Measurements from ENCODE around the gene RUVBL1.
A peak's percentile ranks its signal among the peaks of the same experiment; 100 is the strongest.

The RUVBL1 gene

GRCh38 chr3:128066114-128066513, 57.5 kb downstream of the RUVBL1 start:
- Histone ChIP-seq H3K36me3 (ENCODE audit: control insufficient read depth, insufficient read depth, low read length) (peaks cover 98% of the 10 kb centered on the region), H3K4me1 (ENCODE audit: control insufficient read depth, insufficient read depth, low read length, poor library complexity, severe bottlenecking) (no peaks in the 10 kb centered on the region), H3K4me3 (ENCODE audit: extremely low read depth, insufficient read depth, low read length, poor library complexity, severe bottlenecking) (no peak overlapping the region), H3K9me3 (ENCODE audit: control insufficient read depth, low read length) (no peaks in the 10 kb centered on the region), H3K27ac (ENCODE audit: low read depth, low read length, severe bottlenecking) (no peak overlapping the region)
- 90 to 95% methylated on average over 3 to 4 of the region's 4 CpGs for WGBS, 2 experiments (ENCODE audit: insufficient coverage in 2 of 2)

GRCh38 chr3:128064962-128065361, 58.6 kb downstream of the RUVBL1 start:
- Histone ChIP-seq H3K9me3 (ENCODE audit: control insufficient read depth, low read length) (no peaks in the 10 kb centered on the region), H3K4me1 (ENCODE audit: control insufficient read depth, insufficient read depth, low read length, poor library complexity, severe bottlenecking) (no peaks in the 10 kb centered on the region), H3K4me3 (ENCODE audit: extremely low read depth, insufficient read depth, low read length, poor library complexity, severe bottlenecking) (no peak overlapping the region), H3K27ac (ENCODE audit: low read depth, low read length, severe bottlenecking) (no peak overlapping the region), H3K36me3 (ENCODE audit: control insufficient read depth, insufficient read depth, low read length) (peaks cover 98% of the 10 kb centered on the region)
- 97 to 98% methylated on average over 5 to 6 of the region's 6 CpGs for WGBS, 2 experiments (ENCODE audit: insufficient coverage in 2 of 2)

GRCh38 chr3:128063865-128064264, 59.7 kb downstream of the RUVBL1 start:
- peaks cover 99% of the 10 kb centered on the region for H3K36me3 ChIP-seq (ENCODE audit: control insufficient read depth, insufficient read depth, low read length)
- no peaks in the 10 kb centered on the region for H3K4me1 ChIP-seq (ENCODE audit: control insufficient read depth, insufficient read depth, low read length, poor library complexity, severe bottlenecking)
- H3K4me3 ChIP-seq (ENCODE audit: extremely low read depth, insufficient read depth, low read length, poor library complexity, severe bottlenecking) = no peak overlapping the region
- no peak overlapping the region for H3K27ac ChIP-seq (ENCODE audit: low read depth, low read length, severe bottlenecking)
- no peaks in the 10 kb centered on the region for H3K9me3 ChIP-seq (ENCODE audit: control insufficient read depth, low read length)
- WGBS, 2 experiments (ENCODE audit: insufficient coverage in 2 of 2) = 92% methylated on average over 1 of the region's 2 CpGs; no CpG with 5 or more reads in 1 of the 2 experiments

GRCh38 chr3:128062033-128062745, 61.4 kb downstream of the RUVBL1 start:
- Histone ChIP-seq H3K4me1 (ENCODE audit: control insufficient read depth, insufficient read depth, low read length, poor library complexity, severe bottlenecking) (no peaks in the 10 kb centered on the region), H3K4me3 (ENCODE audit: extremely low read depth, insufficient read depth, low read length, poor library complexity, severe bottlenecking) (no peak overlapping the region), H3K9me3 (ENCODE audit: control insufficient read depth, low read length) (no peaks in the 10 kb centered on the region), H3K36me3 (ENCODE audit: control insufficient read depth, insufficient read depth, low read length) (peaks cover 99% of the 10 kb centered on the region), H3K27ac (ENCODE audit: low read depth, low read length, severe bottlenecking) (no peak overlapping the region)
- WGBS, 2 experiments (ENCODE audit: insufficient coverage in 2 of 2) = 79 to 83% methylated on average over 7 of the region's 8 CpGs

GRCh38 chr3:128060473-128061381, 62.9 kb downstream of the RUVBL1 start:
- no peak overlapping the region for H3K27ac ChIP-seq (ENCODE audit: low read depth, low read length, severe bottlenecking)
- 93 to 97% methylated on average over 7 to 8 of the region's 11 CpGs for WGBS, 2 experiments (ENCODE audit: insufficient coverage in 2 of 2)
- no peaks in the 10 kb centered on the region for H3K9me3 ChIP-seq (ENCODE audit: control insufficient read depth, low read length)
- peaks cover 98% of the 10 kb centered on the region for H3K36me3 ChIP-seq (ENCODE audit: control insufficient read depth, insufficient read depth, low read length)
- H3K4me3 ChIP-seq (ENCODE audit: extremely low read depth, insufficient read depth, low read length, poor library complexity, severe bottlenecking) = no peak overlapping the region
- no peaks in the 10 kb centered on the region for H3K4me1 ChIP-seq (ENCODE audit: control insufficient read depth, insufficient read depth, low read length, poor library complexity, severe bottlenecking)

GRCh38 chr3:128056258-128056657, 67.4 kb downstream of the RUVBL1 start:
- Histone ChIP-seq H3K4me3 (ENCODE audit: extremely low read depth, insufficient read depth, low read length, poor library complexity, severe bottlenecking) (no peak overlapping the region), H3K27ac (ENCODE audit: low read depth, low read length, severe bottlenecking) (no peak overlapping the region), H3K4me1 (ENCODE audit: control insufficient read depth, insufficient read depth, low read length, poor library complexity, severe bottlenecking) (peaks cover 11% of the 10 kb centered on the region), H3K9me3 (ENCODE audit: control insufficient read depth, low read length) (no peaks in the 10 kb centered on the region), H3K36me3 (ENCODE audit: control insufficient read depth, insufficient read depth, low read length) (peaks cover 83% of the 10 kb centered on the region)
- WGBS, 2 experiments (ENCODE audit: insufficient coverage in 2 of 2) = 92 to 97% methylated on average over 2 to 4 of the region's 4 CpGs

GRCh38 chr3:128054367-128054766, 69.2 kb downstream of the RUVBL1 start:
- Histone ChIP-seq H3K4me1 (ENCODE audit: control insufficient read depth, insufficient read depth, low read length, poor library complexity, severe bottlenecking) (peaks cover 14% of the 10 kb centered on the region), H3K4me3 (ENCODE audit: extremely low read depth, insufficient read depth, low read length, poor library complexity, severe bottlenecking) (peak overlapping the region; percentile 89), H3K27ac (ENCODE audit: low read depth, low read length, severe bottlenecking) (no peak overlapping the region), H3K36me3 (ENCODE audit: control insufficient read depth, insufficient read depth, low read length) (peaks cover 64% of the 10 kb centered on the region), H3K9me3 (ENCODE audit: control insufficient read depth, low read length) (no peaks in the 10 kb centered on the region)
- 50 to 78% methylated on average over 1 of the region's 3 CpGs for WGBS, 2 experiments (ENCODE audit: insufficient coverage in 2 of 2)

GRCh38 chr3:128053614-128054013, 70.0 kb downstream of the RUVBL1 start:
- 88 to 89% methylated on average over 2 to 3 of the region's 6 CpGs for WGBS, 2 experiments (ENCODE audit: insufficient coverage in 2 of 2)
- Histone ChIP-seq H3K4me1 (ENCODE audit: control insufficient read depth, insufficient read depth, low read length, poor library complexity, severe bottlenecking) (peaks cover 14% of the 10 kb centered on the region), H3K9me3 (ENCODE audit: control insufficient read depth, low read length) (no peaks in the 10 kb centered on the region), H3K4me3 (ENCODE audit: extremely low read depth, insufficient read depth, low read length, poor library complexity, severe bottlenecking) (peak overlapping the region; percentile 89), H3K27ac (ENCODE audit: low read depth, low read length, severe bottlenecking) (no peak overlapping the region), H3K36me3 (ENCODE audit: control insufficient read depth, insufficient read depth, low read length) (peaks cover 56% of the 10 kb centered on the region)

GRCh38 chr3:128052595-128053351, 70.8 kb downstream of the RUVBL1 start:
- Histone ChIP-seq H3K27ac (ENCODE audit: low read depth, low read length, severe bottlenecking) (peak overlapping the region; percentile 85), H3K4me3 (ENCODE audit: extremely low read depth, insufficient read depth, low read length, poor library complexity, severe bottlenecking) (peak overlapping the region; percentile 89), H3K9me3 (ENCODE audit: control insufficient read depth, low read length) (no peaks in the 10 kb centered on the region), H3K36me3 (ENCODE audit: control insufficient read depth, insufficient read depth, low read length) (peaks cover 48% of the 10 kb centered on the region), H3K4me1 (ENCODE audit: control insufficient read depth, insufficient read depth, low read length, poor library complexity, severe bottlenecking) (peaks cover 14% of the 10 kb centered on the region)
- WGBS, 2 experiments (ENCODE audit: insufficient coverage in 2 of 2) = 2 to 5% methylated on average over 24 to 25 of the region's 33 CpGs

- H3K27ac ChIP-seq (ENCODE audit: low read depth, low read length, severe bottlenecking) = peak within 1 kb of the TSS; percentile 85
- WGBS, 2 experiments (ENCODE audit: insufficient coverage in 2 of 2) = 0% methylated on average over 67 to 70 of the region's 90 CpGs
Measured at GRCh38 chr3:128051837-128052594, 71.6 kb downstream of the RUVBL1 start, which contains the start of gene SEC61A1. Gene SEC61A1 (plus strand): TSS chr3:128052437. CDS start chr3:128052553, 116 bp downstream.

More at GRCh38 chr3:128051837-128052594, 71.6 kb downstream of the RUVBL1 start, which contains the start of gene SEC61A1:
- Histone ChIP-seq H3K36me3 (ENCODE audit: control insufficient read depth, insufficient read depth, low read length) (peaks cover 40% of the 10 kb centered on the region), H3K4me3 (ENCODE audit: extremely low read depth, insufficient read depth, low read length, poor library complexity, severe bottlenecking) (peak within 1 kb of the TSS; percentile 89), H3K4me1 (ENCODE audit: control insufficient read depth, insufficient read depth, low read length, poor library complexity, severe bottlenecking) (peaks cover 14% of the 10 kb centered on the region), H3K9me3 (ENCODE audit: control insufficient read depth, low read length) (no peaks in the 10 kb centered on the region)
